Measurements from ENCODE around the gene CLPTM1L. TPM values are rescaled to one million over a fixed set of nuclear protein-coding genes. Genes with fewer than 3 reads are reported as not detected.
"Not testable (repeated sequence)": the region's sequence is repeated elsewhere in the genome, so short reads cannot be mapped to it uniquely, and the experiment has no call there.

CLPTM1L gene
- total RNA-seq, 2 donors from 2014 or later: 117 to 155 TPM

- no peaks in the 10 kb centered on the region for H3K9me3 ChIP-seq
- H3K27ac ChIP-seq: no peak overlapping the region
- ATAC-seq (ENCODE audit: insufficient number of reproducible peaks, low FRiP score, low read depth): no peak
- no peaks in the 10 kb centered on the region for H3K36me3 ChIP-seq
- DNase-seq (ENCODE audit: low spot score): no peak
- no peak overlapping the region for H3K4me3 ChIP-seq
- H3K4me1 ChIP-seq (ENCODE audit: control insufficient read depth in 1 of 2, low read depth in 2 of 2): no peaks in the 10 kb centered on the region
- H3K27me3 ChIP-seq (replicated peaks; ENCODE audit: insufficient read depth): no peaks in the 10 kb centered on the region
- TF ChIP-seq CTCF (IDR thresholded peaks at IDR 0.05): no peak
Measured at GRCh38 chr5:1363160-1363559, 18.3 kb upstream of the CLPTM1L start.

DNA sequence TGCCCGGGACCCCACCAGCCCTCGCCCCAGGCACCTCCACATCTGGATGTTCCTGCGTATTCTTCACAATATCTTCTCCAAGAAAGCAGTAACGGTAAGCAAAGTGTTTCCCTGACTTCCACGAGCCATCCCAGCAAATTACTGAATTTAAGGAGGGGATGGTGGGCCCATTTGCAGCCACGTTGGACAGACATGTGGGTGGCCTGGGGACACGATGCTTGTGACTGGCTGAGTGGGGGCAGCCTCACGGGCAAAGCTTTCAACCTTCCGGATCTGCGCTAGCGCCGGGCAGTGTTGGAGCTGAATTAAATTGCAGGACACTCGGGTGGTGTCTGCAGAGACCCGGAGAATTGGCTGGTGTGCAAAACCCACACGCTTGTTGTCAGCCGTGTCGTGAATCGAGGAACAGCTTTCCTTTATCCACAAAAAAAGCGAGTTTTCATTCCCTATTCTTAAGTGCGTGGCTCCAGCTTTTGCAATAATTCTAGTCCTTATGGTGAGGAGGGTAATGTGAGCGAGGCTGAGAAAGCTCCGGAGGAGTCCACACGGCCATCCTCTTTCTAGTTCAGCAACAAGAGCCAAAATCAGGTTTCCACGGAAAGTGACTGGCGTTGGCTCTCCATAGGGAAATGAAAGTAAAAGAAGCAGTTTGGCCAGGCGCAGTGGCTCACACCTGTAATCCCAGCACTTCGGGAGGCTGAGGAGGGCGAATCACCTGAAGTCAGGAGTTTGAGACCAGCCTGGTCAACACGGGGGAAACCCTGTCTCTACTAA lies 17.5 kb upstream of the CLPTM1L start:
- DNase-seq (ENCODE audit: low spot score) (no peak), ATAC-seq (ENCODE audit: insufficient number of reproducible peaks, low FRiP score, low read depth) (no peak)
- no peak for TF ChIP-seq CTCF (IDR thresholded peaks at IDR 0.05)
- Histone ChIP-seq H3K36me3 (no peaks in the 10 kb centered on the region), H3K27ac (no peak overlapping the region), H3K4me1 (ENCODE audit: control insufficient read depth in 1 of 2, low read depth in 2 of 2) (no peaks in the 10 kb centered on the region), H3K9me3 (no peaks in the 10 kb centered on the region), H3K4me3 (no peak overlapping the region), H3K27me3 (replicated peaks; ENCODE audit: insufficient read depth) (no peaks in the 10 kb centered on the region)

DNA sequence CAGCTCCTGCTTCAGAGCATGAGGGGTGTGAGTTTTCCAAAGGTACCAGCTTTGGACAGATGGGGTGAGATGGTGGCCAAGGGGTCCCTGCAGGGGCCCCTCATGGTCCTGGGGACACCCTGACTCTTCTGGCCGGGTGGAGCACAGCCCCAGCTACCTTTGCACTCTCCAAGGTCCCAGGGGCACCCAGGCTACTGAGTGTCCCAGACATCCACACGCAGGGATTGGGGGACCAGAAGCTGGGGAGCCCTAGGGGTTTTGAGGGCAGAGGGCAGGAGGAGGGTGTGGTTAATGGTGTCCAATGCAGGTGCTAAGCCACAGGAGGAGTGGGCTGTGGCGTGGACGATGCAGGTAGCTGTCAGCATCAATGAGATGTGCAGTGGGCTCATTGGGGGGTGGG lies 16.0 kb upstream of the CLPTM1L start:
- H3K4me1 ChIP-seq (ENCODE audit: control insufficient read depth in 1 of 2, low read depth in 2 of 2): no peaks in the 10 kb centered on the region
- H3K36me3 ChIP-seq: no peaks in the 10 kb centered on the region
- H3K4me3 ChIP-seq: no peak overlapping the region
- no peaks in the 10 kb centered on the region for H3K9me3 ChIP-seq
- TF ChIP-seq CTCF (IDR thresholded peaks at IDR 0.05): no peak
- H3K27me3 ChIP-seq (replicated peaks; ENCODE audit: insufficient read depth): no peaks in the 10 kb centered on the region
- DNase-seq (ENCODE audit: low spot score) (no peak), ATAC-seq (ENCODE audit: insufficient number of reproducible peaks, low FRiP score, low read depth) (no peak)
- H3K27ac ChIP-seq: no peak overlapping the region

DNA sequence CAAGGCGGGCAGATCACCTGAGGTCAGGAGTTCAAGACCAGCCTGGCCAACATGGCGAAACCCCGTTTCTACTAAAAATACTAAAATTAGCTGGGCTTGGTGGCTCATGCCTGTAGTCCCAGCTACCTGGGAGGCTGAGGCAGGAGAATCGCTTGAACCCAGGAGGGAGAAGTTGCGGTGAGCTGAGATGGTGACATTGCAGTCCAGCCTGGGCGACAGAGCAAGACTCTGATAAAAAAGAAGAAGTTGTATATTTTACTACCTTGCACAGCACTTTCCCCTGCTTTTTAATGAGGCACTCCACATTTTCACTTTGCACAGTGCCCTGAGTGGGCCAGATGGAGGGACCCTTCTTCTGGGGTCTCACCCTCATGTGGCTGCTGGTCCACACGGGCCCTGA lies 15.5 kb upstream of the CLPTM1L start:
- ATAC-seq (ENCODE audit: insufficient number of reproducible peaks, low FRiP score, low read depth); H3K4me1 ChIP-seq (ENCODE audit: control insufficient read depth in 1 of 2, low read depth in 2 of 2); H3K4me3 ChIP-seq; H3K27me3 ChIP-seq (replicated peaks; ENCODE audit: insufficient read depth); DNase-seq (ENCODE audit: low spot score); H3K27ac ChIP-seq; H3K9me3 ChIP-seq; H3K36me3 ChIP-seq: not testable (repeated sequence)

- DNase-seq (ENCODE audit: low spot score) (no peak), ATAC-seq (ENCODE audit: insufficient number of reproducible peaks, low FRiP score, low read depth) (no peak)
- H3K9me3 ChIP-seq: no peaks in the 10 kb centered on the region
- no peak overlapping the region for H3K27ac ChIP-seq
- no peaks in the 10 kb centered on the region for H3K27me3 ChIP-seq (replicated peaks; ENCODE audit: insufficient read depth)
- H3K4me3 ChIP-seq: no peak overlapping the region
- H3K36me3 ChIP-seq: no peaks in the 10 kb centered on the region
- H3K4me1 ChIP-seq (ENCODE audit: control insufficient read depth in 1 of 2, low read depth in 2 of 2): no peaks in the 10 kb centered on the region
- no peak for TF ChIP-seq CTCF (IDR thresholded peaks at IDR 0.05)
Measured at GRCh38 chr5:1359713-1360112, 14.8 kb upstream of the CLPTM1L start.
